Measurements from ENCODE around the gene CFAP100. TPM values are rescaled to one million over a fixed set of nuclear protein-coding genes. Genes with fewer than 3 reads are reported as not detected.

Gene CFAP100
- total RNA-seq, 1 experiment from 2014 or later = not detected

DNA sequence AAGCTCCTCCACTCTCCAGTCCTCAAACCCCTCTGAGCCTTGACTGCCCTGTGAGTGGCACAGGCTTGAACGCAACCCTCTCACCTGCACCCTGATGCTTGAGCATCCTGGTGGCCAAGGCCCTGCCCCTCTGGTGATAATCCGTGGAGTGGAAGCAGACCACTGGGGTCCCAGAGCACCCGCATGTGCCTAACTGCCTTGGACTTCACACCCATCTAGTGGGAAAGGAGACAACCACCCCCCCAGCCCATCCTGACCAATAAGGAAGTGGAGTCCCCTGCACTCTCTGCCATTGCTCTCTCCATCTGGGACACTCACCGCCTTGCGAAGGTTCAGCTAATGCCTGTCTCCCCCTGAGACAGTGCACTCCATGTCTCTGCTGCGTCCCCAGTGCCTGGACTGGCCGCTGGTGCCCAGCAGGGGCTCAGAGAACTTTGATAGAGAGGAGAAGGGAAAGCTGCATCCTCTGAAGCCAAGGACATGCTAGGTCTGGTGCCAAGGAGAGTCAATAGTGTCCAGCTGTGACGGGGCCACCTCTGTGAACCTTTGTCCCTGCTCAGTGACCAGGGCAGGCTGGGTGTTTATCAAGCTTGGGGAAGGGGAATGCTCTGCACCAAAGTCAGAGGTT lies 40.9 kb upstream of the CFAP100 start:
- Histone ChIP-seq H3K36me3 (ENCODE audit: control insufficient read depth in 1 of 2, insufficient read depth in 2 of 2, low read length in 2 of 2) (no peaks in the 10 kb centered on the region), H3K27ac (ENCODE audit: low read depth, low read length) (no peak overlapping the region), H3K4me2 (ENCODE audit: low read length) (no peak overlapping the region), H3K4me3 (replicated peaks in 1 of 2; ENCODE audit: low read depth in 1 of 2, low read length in 2 of 2) (no peak overlapping the region), H3K9me2 (ENCODE audit: insufficient read depth) (no peaks in the 10 kb centered on the region), H3K9ac (ENCODE audit: low read length) (no peak overlapping the region), H3K27me3 (ENCODE audit: insufficient read depth, low read length) (peaks cover 3% of the 10 kb centered on the region; the same call in 1 of the 2 replicates), H2AFZ (ENCODE audit: low read depth, low read length, poor library complexity, severe bottlenecking) (no peak overlapping the region), H3K79me2 (ENCODE audit: insufficient read depth, low read length) (no peaks in the 10 kb centered on the region), H3K4me1 (ENCODE audit: control insufficient read depth in 1 of 2, insufficient read depth in 2 of 2, low read length in 2 of 2) (peaks cover 10 to 30% of the 10 kb centered on the region in 2 experiments; a peak in 3 of 4 replicates), H4K20me1 (ENCODE audit: insufficient read depth) (no peaks in the 10 kb centered on the region), H3K9me3 (ENCODE audit: control insufficient read depth in 1 of 2, insufficient read depth in 1 of 2, low read depth in 1 of 2, low read length in 2 of 2) (no peaks in the 10 kb centered on the region)
- DNase-seq (ENCODE audit: low read depth, low spot score) (no peak), ATAC-seq (no peak)
- ChIA-PET RAD21 (ENCODE audit: low non-redundant PET in 1 of 2, low total read pairs in 2 of 2, uncharacterized antibody in 2 of 2, unreplicated experiment in 2 of 2) (no interaction called here), POLR2A (no interaction called here), CTCF (no interaction called here)
- intact Hi-C loops (cut with micrococcal nuclease) = no loop called here
- TF ChIP-seq CEBPB (IDR thresholded peaks at IDR 0.05; ENCODE audit: low read depth) = no peak
- no peak for TF ChIP-seq POLR2AphosphoS5 (IDR thresholded peaks at IDR 0.05; ENCODE audit: low read depth, low read length)
- TF ChIP-seq ELF1 (IDR thresholded peaks at IDR 0.05; ENCODE audit: borderline replicate concordance, low read depth) = no peak
- BruUV-seq (replicated peaks) = no TSS peak

DNA sequence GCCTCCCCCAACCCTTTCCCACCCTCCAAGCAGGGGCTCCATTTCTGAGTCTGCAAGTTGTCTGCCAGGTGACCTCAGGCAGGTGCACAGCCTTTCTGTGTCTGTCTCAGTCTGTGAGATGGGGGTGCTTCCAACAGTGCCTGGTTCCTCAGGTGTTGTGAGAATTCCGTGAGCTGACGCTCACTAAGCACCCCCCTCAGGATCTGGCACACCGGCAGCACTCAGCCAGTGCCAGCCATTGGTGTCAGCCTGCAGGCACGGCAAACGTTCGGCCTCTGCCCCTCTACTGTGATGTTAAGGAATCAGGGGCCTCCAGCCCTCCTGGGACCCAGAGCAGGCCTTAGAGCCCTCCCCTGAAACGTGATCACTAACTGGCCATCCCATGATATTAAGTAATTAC lies 39.9 kb upstream of the CFAP100 start:
- no peak overlapping the region for H3K9ac ChIP-seq (ENCODE audit: low read length)
- RAD21 ChIA-PET (ENCODE audit: low non-redundant PET in 1 of 2, low total read pairs in 2 of 2, uncharacterized antibody in 2 of 2, unreplicated experiment in 2 of 2) = no interaction called here
- H3K27me3 ChIP-seq (ENCODE audit: insufficient read depth, low read length) = peaks cover 6% of the 10 kb centered on the region; the same call in 1 of the 2 replicates
- DNase-seq (ENCODE audit: low read depth, low spot score) = no peak
- H3K9me2 ChIP-seq (ENCODE audit: insufficient read depth) = no peaks in the 10 kb centered on the region
- H3K4me3 ChIP-seq (replicated peaks in 1 of 2; ENCODE audit: low read depth in 1 of 2, low read length in 2 of 2) = no peak overlapping the region
- CTCF ChIA-PET = no interaction called here
- TF ChIP-seq EZH2 (IDR thresholded peaks at IDR 0.05) (no peak), SIN3A (IDR thresholded peaks at IDR 0.05; ENCODE audit: low read depth) (no peak), YY1 (IDR thresholded peaks at IDR 0.05; ENCODE audit: extremely low read depth, insufficient replicate concordance, low read depth, low read length) (no peak)
- TF ChIP-seq, protein P1, sequence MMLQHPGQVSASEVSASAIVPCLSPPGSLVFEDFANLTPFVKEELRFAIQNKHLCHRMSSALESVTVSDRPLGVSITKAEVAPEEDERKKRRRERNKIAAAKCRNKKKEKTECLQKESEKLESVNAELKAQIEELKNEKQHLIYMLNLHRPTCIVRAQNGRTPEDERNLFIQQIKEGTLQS (IDR thresholded peaks at IDR 0.05) = no peak
- TF ChIP-seq, protein P2, sequence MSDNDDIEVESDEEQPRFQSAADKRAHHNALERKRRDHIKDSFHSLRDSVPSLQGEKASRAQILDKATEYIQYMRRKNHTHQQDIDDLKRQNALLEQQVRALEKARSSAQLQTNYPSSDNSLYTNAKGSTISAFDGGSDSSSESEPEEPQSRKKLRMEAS (IDR thresholded peaks at IDR 0.05) = no peak
- H3K36me3 ChIP-seq (ENCODE audit: control insufficient read depth in 1 of 2, insufficient read depth in 2 of 2, low read length in 2 of 2) = no peaks in the 10 kb centered on the region
- no peak overlapping the region for H3K27ac ChIP-seq (ENCODE audit: low read depth, low read length)
- H3K9me3 ChIP-seq (ENCODE audit: control insufficient read depth in 1 of 2, insufficient read depth in 1 of 2, low read depth in 1 of 2, low read length in 2 of 2) = no peaks in the 10 kb centered on the region
- no peaks in the 10 kb centered on the region for H3K79me2 ChIP-seq (ENCODE audit: insufficient read depth, low read length)
- H2AFZ ChIP-seq (ENCODE audit: low read depth, low read length, poor library complexity, severe bottlenecking) = no peak overlapping the region
- intact Hi-C loops (cut with micrococcal nuclease) = no loop called here
- ATAC-seq = no peak
- H3K4me1 ChIP-seq (ENCODE audit: control insufficient read depth in 1 of 2, insufficient read depth in 2 of 2, low read length in 2 of 2) = peaks cover 10 to 30% of the 10 kb centered on the region in 2 experiments; a peak in 3 of 4 replicates
- H4K20me1 ChIP-seq (ENCODE audit: insufficient read depth) = no peaks in the 10 kb centered on the region
- POLR2A ChIA-PET = no interaction called here
- H3K4me2 ChIP-seq (ENCODE audit: low read length) = no peak overlapping the region
- no TSS peak for BruUV-seq (replicated peaks)
